AG04450 (cell line): ENCODE data around the gene SLC8A1. TPM values are rescaled to one million over a fixed set of nuclear protein-coding genes. Genes with fewer than 3 reads are reported as not detected.

Experiments used
- CTCF ChIA-PET: fragments of 300-600, 350-600 bp; formaldehyde crosslinking; extraction: SDS; loops from one replicate; lab custom pipeline; 2022; ENCODE audit warnings: antibody characterized with exemption, inconsistent platforms; lab: Charles Lee
- POLR2A ChIA-PET: fragments of 350-600 bp; formaldehyde crosslinking; extraction: SDS; loops from one replicate; lab custom pipeline; 2021; ENCODE audit warnings: antibody characterized with exemption, inconsistent platforms; lab: Yijun Ruan, JAX
- DNase-seq: peaks from one replicate; pipeline ENCODE4 v3.0.0-alpha.2; 2011; ENCODE audit warnings: low read depth, low spot score
- H3K27ac ChIP-seq: one replicate; pipeline ENCODE4 v1.5.1; 2012; ENCODE audit warnings: low read depth, low read length, control low read depth
- H3K27me3 ChIP-seq: one replicate; pipeline ENCODE4 v1.6.0; 2012; ENCODE audit warnings: low read length; ENCODE audit not compliant: control insufficient read depth, insufficient read depth
- H3K4me3 ChIP-seq: 2 replicates; pipeline ENCODE4 v1.5.1; 2011; ENCODE audit warnings: mild to moderate bottlenecking, low read depth, low read length, control low read depth
- H3K9me3 ChIP-seq: 2 replicates; pipeline ENCODE4 v1.5.1; 2012; ENCODE audit warnings: low read length; ENCODE audit not compliant: control insufficient read depth, insufficient read depth
- polyA plus RNA-seq: library from polyadenylated mRNA; depleted of rRNA; stranded (reverse); fragments of >200 nt; gene quantifications from 2 replicates; pipeline ENCODE4 v1.2.3, GENCODE V29; 2011
- TF ChIP-seq, protein P1 (sequence below): IDR thresholded peaks from 2 replicates; pipeline ENCODE4 v1.5.1; 2011; ENCODE audit warnings: low read depth, low read length, control low read depth, inconsistent platforms

SLC8A1 gene
- polyA plus RNA-seq, 1 experiment, result 19.3 TPM

DNA sequence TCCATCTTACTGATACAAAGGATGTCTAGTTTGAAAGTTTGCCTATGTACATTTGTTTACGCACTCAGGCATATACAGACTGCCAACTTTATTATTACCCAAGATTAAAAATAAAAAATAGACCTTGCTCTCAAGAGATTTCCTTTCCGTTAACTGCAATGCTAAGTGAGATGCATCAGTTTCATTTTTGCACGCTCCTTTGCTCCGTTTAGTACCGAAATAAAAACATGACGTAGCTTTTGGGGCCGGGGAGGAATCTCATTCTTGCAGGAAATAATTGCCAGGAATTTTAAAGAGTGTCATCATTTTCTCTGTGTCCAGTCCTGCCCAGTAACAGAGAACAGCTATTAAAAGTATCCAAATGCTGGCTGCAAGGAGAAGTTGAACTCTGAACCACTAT lies 169.5 kb downstream of the SLC8A1 start:
- Histone ChIP-seq H3K9me3 (no peaks in the 10 kb centered on the region), H3K4me3 (peak overlapping the region; percentile 31), H3K27ac (no peak overlapping the region), H3K27me3 (no peaks in the 10 kb centered on the region)
- ChIA-PET CTCF (interaction anchor here (1.1 kb wide), 1 partner anchor 369 kb away, joined by 4 read pairs; no protein-coding TSS in a partner anchor), POLR2A (no interaction called here)
- no peak for DNase-seq
- TF ChIP-seq, protein P1, sequence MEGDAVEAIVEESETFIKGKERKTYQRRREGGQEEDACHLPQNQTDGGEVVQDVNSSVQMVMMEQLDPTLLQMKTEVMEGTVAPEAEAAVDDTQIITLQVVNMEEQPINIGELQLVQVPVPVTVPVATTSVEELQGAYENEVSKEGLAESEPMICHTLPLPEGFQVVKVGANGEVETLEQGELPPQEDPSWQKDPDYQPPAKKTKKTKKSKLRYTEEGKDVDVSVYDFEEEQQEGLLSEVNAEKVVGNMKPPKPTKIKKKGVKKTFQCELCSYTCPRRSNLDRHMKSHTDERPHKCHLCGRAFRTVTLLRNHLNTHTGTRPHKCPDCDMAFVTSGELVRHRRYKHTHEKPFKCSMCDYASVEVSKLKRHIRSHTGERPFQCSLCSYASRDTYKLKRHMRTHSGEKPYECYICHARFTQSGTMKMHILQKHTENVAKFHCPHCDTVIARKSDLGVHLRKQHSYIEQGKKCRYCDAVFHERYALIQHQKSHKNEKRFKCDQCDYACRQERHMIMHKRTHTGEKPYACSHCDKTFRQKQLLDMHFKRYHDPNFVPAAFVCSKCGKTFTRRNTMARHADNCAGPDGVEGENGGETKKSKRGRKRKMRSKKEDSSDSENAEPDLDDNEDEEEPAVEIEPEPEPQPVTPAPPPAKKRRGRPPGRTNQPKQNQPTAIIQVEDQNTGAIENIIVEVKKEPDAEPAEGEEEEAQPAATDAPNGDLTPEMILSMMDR, result no peak

DNA sequence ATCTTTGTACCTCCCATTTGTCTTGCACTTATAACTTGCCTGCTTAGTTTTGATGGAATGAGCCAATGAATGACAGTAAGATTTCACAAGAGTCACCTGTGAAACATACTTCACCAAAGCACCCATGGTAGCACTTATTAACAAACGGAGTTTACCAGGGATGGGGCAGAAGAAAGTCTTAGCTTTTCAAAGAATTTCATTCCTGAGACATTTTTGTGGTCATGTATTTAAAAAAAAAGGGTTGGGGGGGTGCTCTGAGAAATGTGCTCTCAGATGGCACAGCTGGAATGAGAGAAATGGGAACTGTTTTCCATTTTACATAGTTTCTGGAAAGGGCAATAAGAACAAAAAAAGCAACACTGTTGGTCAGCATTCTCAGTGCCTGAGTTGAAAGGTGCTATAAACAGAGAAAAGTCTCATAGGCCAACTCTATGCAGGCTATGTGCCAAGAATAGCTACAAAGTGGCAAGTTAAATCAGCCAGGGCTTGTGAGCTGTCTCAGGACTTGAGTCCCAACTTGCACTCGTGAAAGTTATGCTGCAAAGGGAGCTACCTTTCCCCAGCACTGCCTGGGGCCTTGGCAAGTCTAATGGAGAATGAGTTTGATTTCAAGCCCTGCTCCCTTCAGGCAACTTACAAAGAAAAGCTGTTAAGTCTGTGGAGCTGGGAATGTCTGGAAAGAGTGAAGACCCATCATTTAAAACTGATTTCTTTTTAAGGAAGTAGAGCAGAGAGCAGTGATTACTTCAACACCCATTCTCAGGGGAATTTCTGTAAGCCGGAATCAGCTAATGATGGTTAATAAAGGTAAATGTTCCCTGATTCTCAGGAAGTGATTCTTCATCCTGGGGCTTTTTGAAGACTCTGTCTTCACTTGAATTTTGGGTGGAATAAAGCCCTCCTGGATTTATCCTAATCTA lies 170.6 kb downstream of the SLC8A1 start:
- no peaks in the 10 kb centered on the region for H3K9me3 ChIP-seq
- DNase-seq, result peak; percentile 59
- TF ChIP-seq, protein P1, result no peak
- peak overlapping the region; percentile 85 for H3K27ac ChIP-seq
- no peaks in the 10 kb centered on the region for H3K27me3 ChIP-seq
- no peak overlapping the region for H3K4me3 ChIP-seq
- POLR2A ChIA-PET, result interaction anchor here (0.6 to 1.3 kb wide), 8 partner anchors 41 to 170 kb away, joined by 3 to 8 read pairs (median 4); partner anchors contain the start of gene SLC8A1
- CTCF ChIA-PET, result interaction anchor here (0.9 to 1.5 kb wide), 5 partner anchors 24 to 368 kb away, joined by 3 to 5 read pairs (median 4); no protein-coding TSS in a partner anchor

DNA sequence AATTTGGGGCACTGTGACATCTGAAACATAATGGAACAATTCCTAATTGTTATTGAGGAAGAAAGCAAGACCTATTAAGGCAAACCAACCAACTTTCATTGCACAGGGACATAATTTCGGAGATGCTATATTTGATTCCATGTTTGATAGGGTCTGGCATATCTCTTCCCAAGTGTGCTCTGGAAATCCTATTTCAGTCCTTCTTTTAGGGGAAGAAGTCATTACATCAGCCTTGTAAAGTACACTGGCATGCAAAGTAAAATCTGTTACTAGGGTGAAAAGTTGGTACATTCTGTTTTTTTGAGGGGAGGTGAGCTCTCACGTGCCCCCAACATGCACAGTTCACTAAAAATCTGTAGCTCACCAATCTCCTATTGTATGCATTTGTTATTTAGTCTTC lies 172.4 kb downstream of the SLC8A1 start:
- H3K27ac ChIP-seq, result no peak overlapping the region
- TF ChIP-seq, protein P1, result no peak
- POLR2A ChIA-PET, result interaction anchor here (0.6 kb wide), 1 partner anchor 35 kb away, joined by 3 read pairs; no protein-coding TSS in a partner anchor
- H3K9me3 ChIP-seq, result no peaks in the 10 kb centered on the region
- no peak for DNase-seq
- CTCF ChIA-PET, result no interaction called here
- no peaks in the 10 kb centered on the region for H3K27me3 ChIP-seq
- H3K4me3 ChIP-seq, result no peak overlapping the region; the same call in 1 of the 2 replicates

DNA sequence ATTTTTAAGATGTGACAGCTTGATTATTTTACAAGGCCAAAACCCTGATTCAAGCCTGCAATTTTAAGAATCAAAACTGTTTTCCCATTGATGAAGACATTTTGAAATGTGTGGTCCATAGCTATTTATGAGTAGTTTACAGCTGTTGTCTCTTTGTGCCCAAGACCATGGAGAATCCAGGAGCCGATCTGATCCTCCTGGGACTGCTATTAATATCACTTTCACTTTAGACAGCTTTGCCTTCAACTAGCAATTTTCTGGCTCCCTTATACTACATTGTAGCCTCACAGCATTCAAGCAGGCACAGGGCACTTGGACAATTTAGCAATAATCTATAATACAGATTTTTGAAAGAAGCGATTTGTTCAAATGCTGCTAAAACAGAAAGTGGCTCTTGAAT lies 172.9 kb downstream of the SLC8A1 start:
- H3K27ac ChIP-seq, result no peak overlapping the region
- DNase-seq, result no peak

More for the DNA sequence above, 172.9 kb downstream of the SLC8A1 start:
- ChIA-PET CTCF (no interaction called here), POLR2A (interaction anchor here (0.6 kb wide), 1 partner anchor 34 kb away, joined by 3 read pairs; no protein-coding TSS in a partner anchor)
- TF ChIP-seq, protein P1, result no peak
- Histone ChIP-seq H3K4me3 (peak overlapping the region; percentile 21), H3K9me3 (no peaks in the 10 kb centered on the region), H3K27me3 (no peaks in the 10 kb centered on the region)
